Ishikawa (cell line): ENCODE data around the gene FOXC1.

Experiments
- EP300 ChIP-seq: IDR thresholded peaks from 2 replicates; pipeline ENCODE4 v1.6.1; 2012; ENCODE audit warnings: borderline replicate concordance
- FOXM1 ChIP-seq: IDR thresholded peaks from 2 replicates; pipeline ENCODE4 v1.6.1; 2012; ENCODE audit warnings: low read depth, borderline replicate concordance
- YY1 ChIP-seq: IDR thresholded peaks from 2 replicates; pipeline ENCODE4 v1.6.1; 2012; ENCODE audit warnings: low read depth

DNA sequence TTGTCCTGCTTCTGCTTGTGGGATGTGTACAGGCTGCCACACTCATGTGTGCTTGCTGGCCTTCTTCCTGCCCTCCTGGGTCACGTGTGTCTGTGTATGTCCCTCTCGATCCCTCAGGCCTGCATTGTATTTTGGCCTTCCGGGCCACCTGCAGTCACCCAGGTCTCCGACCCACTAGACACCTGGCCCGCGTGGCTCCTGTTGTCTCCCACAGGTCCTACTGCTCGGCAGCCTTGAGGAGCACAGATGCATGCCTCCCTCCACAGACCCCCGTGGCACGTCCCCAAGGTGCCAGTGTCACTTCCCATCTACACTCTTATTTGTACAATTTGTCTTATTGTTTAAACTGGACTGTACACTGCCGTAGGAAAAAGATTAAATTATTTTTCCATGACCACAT is 43.1 kb downstream of the FOXC1 start:
- TF ChIP-seq YY1 (no peak), EP300 (no peak), FOXM1 (no peak)
